Tibial nerve (tissue), 4 donors: Measurements from ENCODE around the gene CD164L2. TPM values are rescaled to one million over a fixed set of nuclear protein-coding genes. Genes with fewer than 3 reads are reported as not detected.
"Not testable (repeated sequence)": the region's sequence is repeated elsewhere in the genome, so short reads cannot be mapped to it uniquely, and the experiment has no call there.

ENCODE experiments used
- DNase-seq, 2 donors: peaks; one replicate each; pipeline ENCODE4 v3.0.0-alpha.2; 2019; ENCODE audit warnings: low spot score in 2 of 2
- H3K27ac ChIP-seq, 4 donors: fragments of 200-600 bp; sonication (generic) in 3 of 4; one replicate each; pipeline ENCODE4 v1.5.1; 2017 to 2019; ENCODE audit warnings: mild to moderate bottlenecking in 1 of 4
- H3K27me3 ChIP-seq, 2 donors: fragments of 200-600 bp; sonication (generic) in 1 of 2; one replicate each; pipeline versions ENCODE4 v1.5.1 to v1.6.0; 2017 to 2019
- H3K36me3 ChIP-seq, 3 donors: fragments of 200-600 bp; sonication (generic); one replicate each; pipeline ENCODE4 v1.5.1; 2018 to 2019
- H3K4me1 ChIP-seq, 4 donors: fragments of 200-600 bp; sonication (generic) in 3 of 4; one replicate each; pipeline ENCODE4 v1.5.1; 2017 to 2019
- H3K4me3 ChIP-seq, 4 donors: fragments of 200-600 bp; sonication (generic) in 3 of 4; one replicate each; pipeline ENCODE4 v1.5.1; 2017 to 2019; ENCODE audit warnings: mild to moderate bottlenecking in 1 of 4, moderate library complexity in 1 of 4
- H3K9me3 ChIP-seq, 4 donors: fragments of 200-600 bp; sonication (generic) in 3 of 4; one replicate each; pipeline ENCODE4 v1.5.1; 2017 to 2019
- CTCF ChIP-seq, 5 experiments: fragments of 200-600 bp in 3 of 5; fragments of 450-650 bp in 2 of 5; sonication (generic) in 3 of 5; IDR thresholded peaks; one replicate each; pipeline ENCODE4 v1.5.1; 2016 to 2019; ENCODE audit warnings: antibody characterized with exemption in 5 of 5, mild to moderate bottlenecking in 3 of 5, moderate library complexity in 2 of 5
- EP300 ChIP-seq, 2 donors: sonication (generic); formaldehyde crosslinking; IDR thresholded peaks; one replicate each; pipeline ENCODE4 v1.6.1; 2017; ENCODE audit warnings: antibody characterized with exemption in 2 of 2, mild to moderate bottlenecking in 1 of 2
- POLR2A ChIP-seq, 2 donors: fragments of 450-650 bp; IDR thresholded peaks; one replicate each; pipeline ENCODE4 v1.6.1; 2017; ENCODE audit warnings: antibody characterized with exemption in 2 of 2, mild to moderate bottlenecking in 2 of 2, moderate library complexity in 2 of 2
- WGBS, 2 donors: methylation state at CpG; one replicate each; pipeline ENCODE4 v1.1.5; 2018; 5-methylcytosine and 5-hydroxymethylcytosine counted together
- total RNA-seq, 4 donors: library from RNA; depleted of rRNA; stranded (reverse); fragments of >200 nt; gene quantifications; one replicate each; pipeline ENCODE4 v1.1.0, GENCODE V29; 2016

Gene CD164L2
- total RNA-seq, 4 donors from 2014 or later = not detected

- Histone ChIP-seq H3K9me3 (no peaks in the 10 kb centered on the region), H3K36me3 (no peaks in the 10 kb centered on the region), H3K27me3 (no peaks in the 10 kb centered on the region), H3K27ac (no peak overlapping the region), H3K4me1 (peaks cover 0 to 22% (median 16%) of the 10 kb centered on the region in 4 donors), H3K4me3 (no peak overlapping the region)
- no peak for TF ChIP-seq POLR2A (IDR thresholded peaks at IDR 0.05)
- TF ChIP-seq CTCF (IDR thresholded peaks at IDR 0.05) = peak; percentile 70 to 83 (median 83)
- DNase-seq = peak; percentile 60 to 82
- WGBS, 2 donors = 39 to 40% methylated on average over 5 of the region's 5 CpGs
These were observed 5.3 kb upstream of the CD164L2 start for GRCh38 chr1:27388337-27389005.

- not testable (repeated sequence) for H3K4me3 ChIP-seq, H3K9me3 ChIP-seq, H3K27ac ChIP-seq, DNase-seq, H3K36me3 ChIP-seq, H3K27me3 ChIP-seq
- peaks cover 0 to 25% (median 9%) of the 10 kb centered on the region in 4 donors for H3K4me1 ChIP-seq
- 88 to 94% methylated on average over 3 of the region's 3 CpGs for WGBS, 2 donors
These were observed 1.7 kb upstream of the CD164L2 start for GRCh38 chr1:27384797-27385196.

DNA sequence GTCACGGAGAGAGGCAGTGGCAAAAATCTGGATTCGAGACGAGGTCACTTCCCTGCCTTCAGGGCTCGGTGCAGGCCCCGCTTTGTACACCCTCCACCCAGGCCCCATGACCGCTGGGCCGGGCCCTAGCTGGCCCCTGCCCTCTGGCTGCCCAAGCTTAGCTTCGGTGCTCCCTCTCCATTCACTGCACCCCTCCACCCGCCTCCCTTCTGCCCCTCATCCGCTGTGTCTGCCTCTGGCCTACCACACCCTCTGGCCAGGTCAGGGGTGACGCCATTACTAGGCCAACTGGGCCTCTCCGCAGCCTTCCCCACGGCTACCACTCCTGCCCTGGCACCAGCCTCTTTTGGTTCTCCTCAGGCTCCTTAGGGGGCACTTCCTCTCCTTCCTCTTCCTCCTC is 528 bp upstream of the CD164L2 start:
- 82 to 89% methylated on average over 13 of the region's 13 CpGs for WGBS, 2 donors
- H3K9me3 ChIP-seq = no peaks in the 10 kb centered on the region
- no peak overlapping the region for H3K4me3 ChIP-seq
- TF ChIP-seq EP300 (IDR thresholded peaks at IDR 0.05) (no peak), CTCF (IDR thresholded peaks at IDR 0.05) (no peak), POLR2A (IDR thresholded peaks at IDR 0.05) (no peak)
- peaks cover 0 to 25% (median 9%) of the 10 kb centered on the region in 4 donors for H3K4me1 ChIP-seq
- H3K27ac ChIP-seq = no peak overlapping the region
- H3K36me3 ChIP-seq = no peaks in the 10 kb centered on the region
- peaks cover 0 to 6% of the 10 kb centered on the region in 2 donors for H3K27me3 ChIP-seq
- DNase-seq = no peak

GRCh38 chr1:27381969-27382762 is 967 bp downstream of the CD164L2 start:
- no peak for TF ChIP-seq POLR2A (IDR thresholded peaks at IDR 0.05)
- no peak for TF ChIP-seq CTCF (IDR thresholded peaks at IDR 0.05)
- no peak for TF ChIP-seq EP300 (IDR thresholded peaks at IDR 0.05)
- H3K27ac ChIP-seq = no peak overlapping the region
- WGBS, 2 donors = 77 to 85% methylated on average over 17 to 18 of the region's 18 CpGs
- peaks cover 0 to 25% (median 9%) of the 10 kb centered on the region in 4 donors for H3K4me1 ChIP-seq
- H3K27me3 ChIP-seq = peaks cover 0 to 6% of the 10 kb centered on the region in 2 donors
- no peaks in the 10 kb centered on the region for H3K9me3 ChIP-seq
- no peaks in the 10 kb centered on the region for H3K36me3 ChIP-seq
- DNase-seq = no peak
- H3K4me3 ChIP-seq = no peak overlapping the region

DNA sequence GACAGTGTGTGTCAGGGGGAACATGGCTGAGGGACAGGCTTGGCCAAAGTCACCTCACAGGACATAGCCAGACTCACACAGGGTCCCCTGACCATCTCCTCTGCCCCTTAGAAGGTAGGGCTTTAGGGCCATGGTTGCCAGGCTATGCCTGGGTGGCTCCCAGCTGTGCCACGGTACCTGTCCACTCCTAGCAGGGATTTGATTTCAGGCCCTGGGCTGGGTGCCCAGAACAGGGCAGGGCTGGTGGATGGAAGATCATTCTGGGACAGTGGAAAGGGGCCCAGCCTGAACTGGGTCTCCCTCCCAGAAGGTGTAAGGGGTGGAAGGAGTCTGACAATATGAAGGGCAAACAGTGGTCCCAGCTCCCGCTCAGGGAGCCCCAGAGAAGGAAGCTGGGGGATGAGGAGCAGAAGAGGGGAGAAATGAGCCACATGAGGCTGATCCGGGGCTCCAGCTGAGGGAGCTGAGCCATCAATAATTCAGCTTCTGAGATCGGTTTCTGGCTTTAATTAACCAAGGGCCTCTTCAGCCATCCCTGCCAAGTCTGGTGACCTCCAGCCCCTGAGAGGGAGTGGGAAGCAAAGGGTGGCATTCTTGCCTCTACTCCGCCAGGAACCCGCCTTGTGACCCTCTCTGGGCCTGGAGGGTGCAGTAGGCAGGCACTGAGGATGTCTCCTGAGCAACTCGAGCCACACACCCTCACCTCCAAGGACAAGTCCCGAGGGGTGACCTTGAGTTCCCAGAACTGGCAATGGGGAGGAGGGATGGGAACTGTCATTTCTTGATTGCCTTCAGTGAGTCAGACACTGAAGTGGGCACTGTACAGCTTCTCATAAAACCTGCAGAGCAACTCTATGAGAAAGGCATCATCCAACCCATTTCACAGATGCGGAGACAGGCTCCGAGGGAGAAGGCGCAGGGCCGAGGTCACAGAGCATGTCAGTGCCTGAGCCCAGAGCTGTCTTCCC is 2.1 kb downstream of the CD164L2 start:
- WGBS, 2 donors = 55 to 61% methylated on average over 12 of the region's 12 CpGs
- no peaks in the 10 kb centered on the region for H3K9me3 ChIP-seq
- no peak for DNase-seq
- H3K27me3 ChIP-seq = peaks cover 0 to 6% of the 10 kb centered on the region in 2 donors
- peaks cover 0 to 25% (median 9%) of the 10 kb centered on the region in 4 donors for H3K4me1 ChIP-seq
- peak overlapping the region in 1 of 4 donors; percentile 29 for H3K27ac ChIP-seq
- H3K36me3 ChIP-seq = no peaks in the 10 kb centered on the region
- no peak for TF ChIP-seq EP300 (IDR thresholded peaks at IDR 0.05)
- TF ChIP-seq POLR2A (IDR thresholded peaks at IDR 0.05) = no peak
- TF ChIP-seq CTCF (IDR thresholded peaks at IDR 0.05) = no peak
- no peak overlapping the region for H3K4me3 ChIP-seq
